ENCODE data around the gene PPP2R3A.

GRCh38 chr3:136186344-136186743, 220.8 kb downstream of the PPP2R3A start:
- TF ChIP-seq EZH2 (IDR thresholded peaks at IDR 0.05; ENCODE audit: borderline replicate concordance, low read depth, low read length, severe bottlenecking), result no peak
- TF ChIP-seq POLR2AphosphoS5 (IDR thresholded peaks at IDR 0.05; ENCODE audit: insufficient read depth, low read depth, low read length), result no peak
- no peak for TF ChIP-seq CTCF (IDR thresholded peaks at IDR 0.05; ENCODE audit: extremely low read depth in 1 of 2, insufficient read depth in 1 of 2, low read depth in 1 of 2, low read length in 2 of 2)
- no peak for TF ChIP-seq POLR2A (IDR thresholded peaks at IDR 0.05; ENCODE audit: low read depth, low read length)
- TF ChIP-seq GATA2 (IDR thresholded peaks at IDR 0.05; ENCODE audit: insufficient read depth, insufficient read length, low read depth, low read length), result no peak
- TF ChIP-seq MAX (IDR thresholded peaks at IDR 0.05; ENCODE audit: insufficient read depth, insufficient read length), result no peak
- TF ChIP-seq MYC (IDR thresholded peaks at IDR 0.05; ENCODE audit: low read depth, low read length), result no peak
- no peak for TF ChIP-seq JUN (IDR thresholded peaks at IDR 0.05; ENCODE audit: borderline replicate concordance, insufficient read depth, insufficient read length, low read depth)
- no peak for TF ChIP-seq FOS (IDR thresholded peaks at IDR 0.05; ENCODE audit: borderline replicate concordance, insufficient read depth, low read length)

Measured in endothelial cell of umbilical vein (primary cell).